UCSD-AML1 (cell line): ENCODE data around the gene LARP1B.
"Not testable (repeated sequence)": the region's sequence is repeated elsewhere in the genome, so short reads cannot be mapped to it uniquely, and the experiment has no call there.

Source experiments
- DNase-seq: peaks from one replicate; lab custom pipeline; 2025; ENCODE audit not compliant: unreplicated experiment; lab: John Stamatoyannopoulos, UW

The LARP1B gene

GRCh38 chr4:128060699-128061565 is at the start of gene LARP1B:
LARP1B (plus strand) TSS chr4:128061312; CDS start chr4:128074952, 13,640 bp downstream.
- peak; percentile 97 for DNase-seq

DNA sequence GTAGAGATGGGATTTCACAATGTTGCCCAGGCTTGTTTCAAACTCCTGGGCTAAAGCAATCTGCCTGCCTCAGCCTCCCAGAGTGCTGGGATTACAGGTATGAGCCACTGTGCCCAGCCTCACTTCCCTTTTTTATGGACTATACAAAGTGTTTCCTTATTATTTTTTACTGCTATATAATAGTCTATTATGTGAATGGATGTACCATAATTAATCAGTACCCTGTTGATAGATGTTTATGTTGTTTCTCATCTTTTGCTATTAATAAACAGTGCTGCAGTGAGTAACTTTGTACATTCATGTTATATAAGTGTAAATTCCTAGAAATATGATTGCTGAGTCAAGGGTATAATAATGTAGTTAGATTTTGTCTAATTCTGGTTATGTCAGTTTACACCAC is 35.8 kb upstream of the LARP1B start:
- DNase-seq: no peak

DNA sequence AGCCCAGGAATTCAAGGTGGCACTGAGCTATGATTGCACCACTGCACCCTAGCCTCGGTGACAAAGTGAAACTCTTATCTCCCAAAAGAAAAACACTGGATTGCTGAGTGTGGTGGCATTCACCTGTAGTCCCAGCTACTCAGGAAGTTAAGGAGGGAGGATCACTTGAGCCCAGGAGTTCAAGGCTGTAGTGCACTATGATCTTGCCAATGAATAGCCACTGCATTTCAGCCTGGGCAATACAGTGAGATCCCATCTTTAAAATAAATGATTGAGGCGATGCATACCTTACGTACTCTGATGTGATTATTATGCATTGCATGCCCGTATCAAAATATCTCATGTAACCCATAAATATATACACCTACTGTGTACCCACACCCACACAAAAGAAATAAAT is 31.2 kb upstream of the LARP1B start:
- DNase-seq: no peak

- no peak for DNase-seq
Measured at GRCh38 chr4:128031756-128032384, 29.2 kb upstream of the LARP1B start.

DNA sequence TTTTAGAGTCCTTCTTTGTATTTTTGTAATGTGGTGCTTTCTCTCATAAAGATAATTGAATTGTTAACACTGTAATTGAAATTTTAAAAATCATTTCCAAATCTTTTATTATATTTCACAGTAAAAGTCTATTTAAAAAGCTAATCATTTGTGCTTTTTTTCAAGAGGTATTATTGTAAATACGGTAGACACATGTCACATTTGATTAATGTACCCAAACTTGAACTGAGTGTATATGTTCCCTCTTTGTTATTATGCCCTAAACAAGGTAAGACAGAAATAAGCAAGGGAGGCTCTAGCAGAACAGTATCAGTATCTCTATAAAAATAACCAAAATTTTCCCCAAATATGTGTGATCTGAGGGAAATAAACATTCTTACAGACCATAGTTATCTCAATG is 21.5 kb upstream of the LARP1B start:
- DNase-seq: no peak

- not testable (repeated sequence) for DNase-seq
Measured at GRCh38 chr4:128047019-128047418, 14.1 kb upstream of the LARP1B start.

GRCh38 chr4:128047514-128047913 is 13.6 kb upstream of the LARP1B start:
- DNase-seq: not testable (repeated sequence)

GRCh38 chr4:128051229-128051628 is 9.9 kb upstream of the LARP1B start:
- peak; percentile 27 for DNase-seq

GRCh38 chr4:128054907-128055306 is 6.2 kb upstream of the LARP1B start:
- not testable (repeated sequence) for DNase-seq

DNA sequence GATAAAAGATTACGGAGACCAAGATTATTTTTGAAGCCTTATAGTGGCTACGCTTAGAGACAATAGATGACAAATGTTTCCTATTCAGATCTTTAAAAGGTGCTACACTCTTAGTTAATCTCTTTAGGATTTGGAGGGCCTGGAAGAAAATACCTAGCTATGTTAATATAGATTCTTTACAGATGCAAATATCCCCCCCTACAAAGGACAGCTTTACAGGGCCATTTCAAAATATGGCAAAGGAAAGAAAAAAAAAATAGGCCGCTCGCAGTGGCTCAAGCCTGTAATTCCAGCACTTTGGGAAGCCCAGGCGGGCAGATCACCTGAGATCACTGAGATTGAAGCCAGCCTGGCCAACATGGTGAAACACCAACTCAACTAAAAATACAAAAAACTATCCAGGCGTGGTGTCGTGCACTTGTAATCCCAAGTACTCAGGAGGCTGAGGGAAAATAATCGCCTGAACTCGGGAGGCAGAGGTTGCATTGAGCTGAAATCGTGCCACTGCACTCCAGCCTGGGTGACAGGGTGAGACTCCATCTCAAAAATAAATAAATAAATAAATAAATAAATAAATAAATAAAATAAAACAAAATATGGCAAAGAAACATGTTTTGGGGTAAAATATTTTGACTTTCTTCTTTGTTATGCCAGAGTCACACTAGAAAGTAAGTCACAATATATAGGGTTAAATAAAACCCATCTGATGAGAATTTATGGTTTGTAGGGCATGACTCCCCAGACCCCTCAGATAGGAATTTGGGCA is 5.5 kb upstream of the LARP1B start:
- not testable (repeated sequence) for DNase-seq

- DNase-seq: no peak
Measured at GRCh38 chr4:128056396-128056795, 4.7 kb upstream of the LARP1B start.

- no peak for DNase-seq
Measured at GRCh38 chr4:128060121-128060698, 902 bp upstream of the LARP1B start.

- DNase-seq: peak; percentile 70
Measured at GRCh38 chr4:128061566-128062536, 739 bp downstream of the LARP1B start.

DNA sequence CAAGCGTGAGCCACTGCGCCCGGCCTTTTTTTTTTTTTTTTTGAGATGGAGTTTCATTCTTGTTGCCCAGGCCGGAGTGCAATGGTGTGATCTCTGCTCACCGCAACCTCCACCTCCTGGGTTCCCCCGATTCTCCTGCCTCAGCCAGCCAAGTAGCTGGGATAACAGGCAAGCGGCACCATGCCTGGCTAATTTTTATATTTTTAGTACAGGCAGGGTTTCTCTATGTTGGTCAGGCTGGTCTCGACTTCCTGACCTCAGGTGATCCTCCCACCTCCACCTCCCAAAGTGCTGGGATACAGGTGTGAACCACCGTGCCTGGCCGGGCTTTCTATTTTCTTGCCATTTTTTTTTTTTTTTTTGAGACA is 5.3 kb downstream of the LARP1B start:
- DNase-seq: not testable (repeated sequence)

DNA sequence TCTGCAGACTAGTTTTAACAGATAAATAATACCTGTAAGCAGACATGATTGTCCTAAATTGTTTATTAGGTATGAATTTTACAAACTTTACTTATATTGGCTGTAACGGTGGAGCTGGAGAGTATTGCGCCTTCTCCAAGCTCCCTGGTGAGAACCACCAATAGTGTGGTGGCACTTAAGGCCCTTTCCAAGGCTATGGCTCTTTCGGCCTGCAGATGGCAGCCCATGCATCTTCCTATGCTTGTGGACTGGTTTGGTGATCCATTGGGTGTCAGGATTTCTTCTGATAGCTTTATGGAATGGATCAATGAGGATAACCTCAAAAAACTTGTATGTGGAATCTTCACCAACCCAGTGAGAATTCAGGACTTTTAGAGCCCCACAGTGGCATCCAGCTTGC is 7.8 kb downstream of the LARP1B start:
- peak; percentile 25 for DNase-seq

GRCh38 chr4:128076464-128076863 is 15.4 kb downstream of the LARP1B start:
- DNase-seq: no peak

GRCh38 chr4:128095293-128095692 is 34.2 kb downstream of the LARP1B start:
- DNase-seq: not testable (repeated sequence)

DNA sequence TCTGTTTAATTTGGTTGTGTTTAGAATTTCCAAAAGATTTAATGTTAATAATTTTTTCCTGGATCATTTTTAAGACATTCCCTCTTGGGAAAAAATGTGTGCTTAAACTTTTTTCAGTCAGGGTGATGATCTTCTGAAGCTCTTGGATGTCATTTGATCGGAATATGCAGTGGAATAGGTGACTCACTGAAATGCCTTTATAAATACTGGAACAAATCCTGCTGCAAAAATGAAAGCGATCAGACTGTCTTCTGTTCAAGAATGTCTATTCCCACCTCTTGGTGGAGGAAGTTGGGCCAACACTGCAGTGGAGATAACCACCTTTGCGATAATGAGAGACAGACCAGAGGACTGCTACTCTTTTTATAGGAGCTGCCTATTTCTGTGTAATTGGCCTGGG is 46.7 kb downstream of the LARP1B start:
- DNase-seq: no peak

DNA sequence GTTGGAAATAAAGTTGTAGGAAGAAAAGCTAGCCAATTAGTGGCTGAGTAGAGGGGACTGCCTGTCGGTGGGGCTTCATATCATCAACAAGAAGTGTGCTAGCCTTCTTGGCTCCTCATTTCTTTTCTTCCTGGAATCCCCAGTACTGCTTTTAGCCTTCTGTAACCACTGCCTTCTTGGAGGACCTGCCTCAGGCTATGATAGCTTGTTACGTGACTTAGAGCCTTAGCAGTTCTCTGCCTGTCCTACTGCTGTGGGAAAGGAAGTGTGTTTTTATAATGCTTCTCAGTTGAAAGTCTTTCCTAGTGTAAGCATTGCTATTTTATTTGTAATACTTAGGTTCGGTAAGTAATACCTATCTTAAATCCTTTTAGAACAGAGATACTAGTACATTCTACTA is 61.9 kb downstream of the LARP1B start:
- DNase-seq: no peak

- DNase-seq: no peak
Measured at GRCh38 chr4:128130621-128131020, 69.5 kb downstream of the LARP1B start.
